ENCODE results near the gene KCNMB2. TPM values are rescaled to one million over a fixed set of nuclear protein-coding genes. Genes with fewer than 3 reads are reported as not detected.

Gene KCNMB2
- polyA plus RNA-seq, 1 of the 3 experiments (the other 2 are of a cell fraction): not detected

DNA sequence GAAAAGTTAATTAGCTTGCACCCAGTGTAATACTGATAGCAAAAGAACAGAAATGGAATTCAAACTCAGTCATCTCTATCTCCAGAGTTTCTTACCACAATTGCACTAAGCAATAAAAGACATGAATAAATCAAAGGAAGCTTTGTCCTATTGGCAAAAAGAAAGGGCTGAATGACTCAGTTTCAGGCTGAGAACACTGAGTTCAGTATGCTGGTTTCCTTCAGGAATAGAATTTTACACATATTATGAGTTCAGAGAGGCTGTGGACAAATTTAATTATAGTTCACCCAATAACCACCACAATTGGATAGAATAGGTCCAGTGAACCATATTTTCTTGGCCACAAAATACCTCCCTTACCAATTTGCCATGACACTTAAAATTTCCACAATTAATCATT, 249.7 kb downstream of the KCNMB2 start:
- H3K4me1 ChIP-seq (ENCODE audit: control insufficient read depth in 1 of 2, insufficient read depth in 2 of 2, low read depth in 1 of 2, low read length in 1 of 2): no peaks in the 10 kb centered on the region
- TF ChIP-seq SMC3 (IDR thresholded peaks at IDR 0.05; ENCODE audit: low read depth, low read length): no peak
- no peak for TF ChIP-seq NRF1 (IDR thresholded peaks at IDR 0.05; ENCODE audit: low read depth, low read length)
- no peak for TF ChIP-seq CHD2 (IDR thresholded peaks at IDR 0.05; ENCODE audit: low read length, partially characterized antibody)
- no peak for TF ChIP-seq FOXJ3 (CRISPR knock-in tag; IDR thresholded peaks at IDR 0.05)
- TF ChIP-seq ELF1 (IDR thresholded peaks at IDR 0.05): no peak
- TF ChIP-seq FOSL2 (IDR thresholded peaks at IDR 0.05; ENCODE audit: borderline replicate concordance, low read depth): no peak
- TF ChIP-seq GATA2 (CRISPR knock-in tag; IDR thresholded peaks at IDR 0.05): no peak
- no peaks in the 10 kb centered on the region for H3K79me2 ChIP-seq (ENCODE audit: insufficient read depth)
- H3K9me3 ChIP-seq: no peaks in the 10 kb centered on the region
- H3K9me2 ChIP-seq: no peaks in the 10 kb centered on the region
- no peaks in the 10 kb centered on the region for H3F3A ChIP-seq (replicated peaks; ENCODE audit: insufficient read depth)
- no peak overlapping the region for H3K27ac ChIP-seq (ENCODE audit: low read depth in 2 of 2, low read length in 1 of 2)
- H3K36me3 ChIP-seq (replicated peaks in 1 of 2; ENCODE audit: control insufficient read depth in 1 of 2, insufficient read depth in 2 of 2, low read length in 1 of 2): no peaks in the 10 kb centered on the region
- H2AFZ ChIP-seq (ENCODE audit: low read depth): no peak overlapping the region
- no peak overlapping the region for H3K4me3 ChIP-seq (ENCODE audit: low read depth in 2 of 2, low read length in 1 of 2)
- H4K20me1 ChIP-seq (ENCODE audit: insufficient read depth): no peaks in the 10 kb centered on the region
- no peak for DNase-seq
- no peak overlapping the region for H3K9ac ChIP-seq
- no peak overlapping the region for H3K4me2 ChIP-seq
- H3K27me3 ChIP-seq (ENCODE audit: insufficient read depth): no peaks in the 10 kb centered on the region
- CTCF ChIA-PET: interaction anchor here (0.7 kb wide), 1 partner anchor 14 kb away, joined by 3 read pairs; no protein-coding TSS in a partner anchor
- POLR2A ChIA-PET: no interaction called here

DNA sequence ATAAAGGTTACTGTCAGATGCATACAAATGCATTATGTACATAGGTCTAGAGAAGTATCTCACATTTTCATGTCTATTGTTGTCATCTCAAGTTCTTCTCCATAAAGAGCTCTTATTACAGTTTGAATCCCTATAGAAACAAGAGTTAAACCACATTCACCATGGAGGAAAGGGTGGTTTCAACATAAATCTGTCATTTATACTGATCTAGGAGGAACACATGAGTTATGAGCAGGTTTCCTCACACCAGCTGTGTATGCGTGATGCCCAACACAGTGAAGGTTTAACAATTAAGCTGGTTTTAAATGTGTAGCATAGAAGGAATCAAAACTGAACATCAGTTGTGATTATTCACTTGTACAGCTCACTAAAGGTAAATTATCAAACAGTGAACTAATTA, 251.7 kb downstream of the KCNMB2 start:
- 9% methylated on average over 1 of the region's 1 CpG for WGBS (ENCODE audit: low lambda C conversion rate)
- POLR2A ChIA-PET: no interaction called here
- Histone ChIP-seq H3K79me2 (ENCODE audit: insufficient read depth) (no peaks in the 10 kb centered on the region), H3K4me3 (ENCODE audit: low read depth in 2 of 2, low read length in 1 of 2) (no peak overlapping the region), H3K27ac (ENCODE audit: low read depth in 2 of 2, low read length in 1 of 2) (no peak overlapping the region), H3K9ac (no peak overlapping the region), H3K36me3 (replicated peaks in 1 of 2; ENCODE audit: control insufficient read depth in 1 of 2, insufficient read depth in 2 of 2, low read length in 1 of 2) (no peaks in the 10 kb centered on the region), H4K20me1 (ENCODE audit: insufficient read depth) (no peaks in the 10 kb centered on the region), H2AFZ (ENCODE audit: low read depth) (no peak overlapping the region), H3K27me3 (ENCODE audit: insufficient read depth) (no peaks in the 10 kb centered on the region), H3K9me3 (no peaks in the 10 kb centered on the region), H3K4me1 (ENCODE audit: control insufficient read depth in 1 of 2, insufficient read depth in 2 of 2, low read depth in 1 of 2, low read length in 1 of 2) (no peaks in the 10 kb centered on the region), H3F3A (replicated peaks; ENCODE audit: insufficient read depth) (no peaks in the 10 kb centered on the region), H3K9me2 (no peaks in the 10 kb centered on the region), H3K4me2 (no peak overlapping the region)
- TF ChIP-seq FOXJ3 (CRISPR knock-in tag; IDR thresholded peaks at IDR 0.05) (no peak), YY1 (IDR thresholded peaks at IDR 0.05; ENCODE audit: low read depth) (no peak), RAD21 (IDR thresholded peaks at IDR 0.05; ENCODE audit: low read length) (no peak), RFX5 (IDR thresholded peaks at IDR 0.05; ENCODE audit: low read length) (no peak), RXRA (IDR thresholded peaks at IDR 0.05; ENCODE audit: borderline replicate concordance, low read depth) (no peak)
- TF ChIP-seq, protein P1, sequence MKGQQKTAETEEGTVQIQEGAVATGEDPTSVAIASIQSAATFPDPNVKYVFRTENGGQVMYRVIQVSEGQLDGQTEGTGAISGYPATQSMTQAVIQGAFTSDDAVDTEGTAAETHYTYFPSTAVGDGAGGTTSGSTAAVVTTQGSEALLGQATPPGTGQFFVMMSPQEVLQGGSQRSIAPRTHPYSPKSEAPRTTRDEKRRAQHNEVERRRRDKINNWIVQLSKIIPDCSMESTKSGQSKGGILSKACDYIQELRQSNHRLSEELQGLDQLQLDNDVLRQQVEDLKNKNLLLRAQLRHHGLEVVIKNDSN (IDR thresholded peaks at IDR 0.05; ENCODE audit: borderline replicate concordance, low read depth): no peak
- TF ChIP-seq, protein P2, sequence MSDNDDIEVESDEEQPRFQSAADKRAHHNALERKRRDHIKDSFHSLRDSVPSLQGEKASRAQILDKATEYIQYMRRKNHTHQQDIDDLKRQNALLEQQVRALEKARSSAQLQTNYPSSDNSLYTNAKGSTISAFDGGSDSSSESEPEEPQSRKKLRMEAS (IDR thresholded peaks at IDR 0.05; ENCODE audit: low read depth): no peak
- TF ChIP-seq, protein P3, sequence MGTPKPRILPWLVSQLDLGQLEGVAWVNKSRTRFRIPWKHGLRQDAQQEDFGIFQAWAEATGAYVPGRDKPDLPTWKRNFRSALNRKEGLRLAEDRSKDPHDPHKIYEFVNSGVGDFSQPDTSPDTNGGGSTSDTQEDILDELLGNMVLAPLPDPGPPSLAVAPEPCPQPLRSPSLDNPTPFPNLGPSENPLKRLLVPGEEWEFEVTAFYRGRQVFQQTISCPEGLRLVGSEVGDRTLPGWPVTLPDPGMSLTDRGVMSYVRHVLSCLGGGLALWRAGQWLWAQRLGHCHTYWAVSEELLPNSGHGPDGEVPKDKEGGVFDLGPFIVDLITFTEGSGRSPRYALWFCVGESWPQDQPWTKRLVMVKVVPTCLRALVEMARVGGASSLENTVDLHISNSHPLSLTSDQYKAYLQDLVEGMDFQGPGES (IDR thresholded peaks at IDR 0.05; ENCODE audit: low read depth, low read length): no peak
- TF ChIP-seq, protein P4, sequence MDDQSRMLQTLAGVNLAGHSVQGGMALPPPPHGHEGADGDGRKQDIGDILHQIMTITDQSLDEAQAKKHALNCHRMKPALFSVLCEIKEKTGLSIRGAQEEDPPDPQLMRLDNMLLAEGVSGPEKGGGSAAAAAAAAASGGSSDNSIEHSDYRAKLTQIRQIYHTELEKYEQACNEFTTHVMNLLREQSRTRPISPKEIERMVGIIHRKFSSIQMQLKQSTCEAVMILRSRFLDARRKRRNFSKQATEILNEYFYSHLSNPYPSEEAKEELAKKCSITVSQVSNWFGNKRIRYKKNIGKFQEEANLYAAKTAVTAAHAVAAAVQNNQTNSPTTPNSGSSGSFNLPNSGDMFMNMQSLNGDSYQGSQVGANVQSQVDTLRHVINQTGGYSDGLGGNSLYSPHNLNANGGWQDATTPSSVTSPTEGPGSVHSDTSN (IDR thresholded peaks at IDR 0.05): no peak
- CTCF ChIA-PET: interaction anchor here (0.6 kb wide), 1 partner anchor 21 kb away, joined by 3 read pairs; no protein-coding TSS in a partner anchor
- DNase-seq: no peak

All from SK-N-SH (cell line).